SU-DHL-6 (cell line): ENCODE measurements around the gene INPP1.

Experiments
- CTCF ChIP-seq: fragments of 200-600 bp; sonication (generic); IDR thresholded peaks from one replicate; pipeline ENCODE4 v1.5.1; 2017; ENCODE audit warnings: antibody characterized with exemption, mild to moderate bottlenecking, low read length, moderate library complexity; ENCODE audit not compliant: insufficient read depth, poor library complexity, severe bottlenecking
- EZH2phosphoT487 ChIP-seq: fragments of 200-600 bp; sonication (generic), shearing (Covaris generic); conservative IDR thresholded peaks from 2 replicates; pipeline ENCODE4 v1.6.1; 2018; ENCODE audit warnings: mild to moderate bottlenecking, antibody characterized with exemption, low read length, moderate library complexity, mixed read lengths

GRCh38 chr2:190420801-190421200 lies 77.4 kb downstream of the INPP1 start:
- TF ChIP-seq CTCF (no peak), EZH2phosphoT487 (no peak)
